ENCODE results near the gene TAF12. TPM values are rescaled to one million over a fixed set of nuclear protein-coding genes. Genes with fewer than 3 reads are reported as not detected.
A peak's percentile ranks its signal among the peaks of the same experiment; 100 is the strongest.

The TAF12 gene
- total RNA-seq, 1 experiment from 2014 or later: 18.6 TPM

GRCh38 chr1:28648474-28649198 lies 5.8 kb upstream of the TAF12 start, which contains the start of gene RNU11 (continued):
- TF ChIP-seq KAT7 (CRISPR knock-in tag; IDR thresholded peaks at IDR 0.05; ENCODE audit: borderline replicate concordance) (peak; percentile 84; the same call in 1 of the 2 replicates), NFYB (CRISPR knock-in tag; conservative IDR thresholded peaks at IDR 0.05; ENCODE audit: low read depth) (peak; percentile 38), TP53 (CRISPR knock-in tag; IDR thresholded peaks at IDR 0.05) (no peak), ATF3 (CRISPR knock-in tag; conservative IDR thresholded peaks at IDR 0.05) (no peak), USF2 (CRISPR knock-in tag; IDR thresholded peaks at IDR 0.05) (no peak), ZNF512 (CRISPR knock-in tag; IDR thresholded peaks at IDR 0.05; ENCODE audit: borderline replicate concordance) (no peak), TEAD1 (CRISPR knock-in tag; IDR thresholded peaks at IDR 0.05) (peak; percentile 97), NR3C1 (CRISPR knock-in tag; conservative IDR thresholded peaks at IDR 0.05; ENCODE audit: low read depth) (no peak), E2F4 (CRISPR knock-in tag; IDR thresholded peaks at IDR 0.05; ENCODE audit: borderline replicate concordance, low read depth) (no peak), NR2C2 (CRISPR knock-in tag; IDR thresholded peaks at IDR 0.05) (peak; percentile 38; the same call in 1 of the 2 replicates), FOXJ3 (CRISPR knock-in tag; IDR thresholded peaks at IDR 0.05; ENCODE audit: borderline replicate concordance) (peak; percentile 84; the same call in 1 of the 2 replicates), MXD4 (CRISPR knock-in tag; IDR thresholded peaks at IDR 0.05; ENCODE audit: borderline replicate concordance) (no peak; the same call in 1 of the 2 replicates), ZMAT4 (CRISPR knock-in tag; IDR thresholded peaks at IDR 0.05) (peak; percentile 99), ZBTB43 (CRISPR knock-in tag; IDR thresholded peaks at IDR 0.05) (peak; percentile 70; the same call in 1 of the 2 replicates), CDX4 (CRISPR knock-in tag; IDR thresholded peaks at IDR 0.05; ENCODE audit: borderline replicate concordance) (peak; percentile 98), CTCF (IDR thresholded peaks at IDR 0.05) (no peak), SMAD3 (CRISPR knock-in tag; IDR thresholded peaks at IDR 0.05; ENCODE audit: borderline replicate concordance) (peak; percentile 95), CREB1 (CRISPR knock-in tag; IDR thresholded peaks at IDR 0.05) (no peak)
